Measurements from ENCODE around the gene CD151. TPM values are rescaled to one million over a fixed set of nuclear protein-coding genes. Genes with fewer than 3 reads are reported as not detected.

Gene CD151
- total and polyA plus RNA-seq, 9 donors, result 133 to 178 (median 147) TPM

DNA sequence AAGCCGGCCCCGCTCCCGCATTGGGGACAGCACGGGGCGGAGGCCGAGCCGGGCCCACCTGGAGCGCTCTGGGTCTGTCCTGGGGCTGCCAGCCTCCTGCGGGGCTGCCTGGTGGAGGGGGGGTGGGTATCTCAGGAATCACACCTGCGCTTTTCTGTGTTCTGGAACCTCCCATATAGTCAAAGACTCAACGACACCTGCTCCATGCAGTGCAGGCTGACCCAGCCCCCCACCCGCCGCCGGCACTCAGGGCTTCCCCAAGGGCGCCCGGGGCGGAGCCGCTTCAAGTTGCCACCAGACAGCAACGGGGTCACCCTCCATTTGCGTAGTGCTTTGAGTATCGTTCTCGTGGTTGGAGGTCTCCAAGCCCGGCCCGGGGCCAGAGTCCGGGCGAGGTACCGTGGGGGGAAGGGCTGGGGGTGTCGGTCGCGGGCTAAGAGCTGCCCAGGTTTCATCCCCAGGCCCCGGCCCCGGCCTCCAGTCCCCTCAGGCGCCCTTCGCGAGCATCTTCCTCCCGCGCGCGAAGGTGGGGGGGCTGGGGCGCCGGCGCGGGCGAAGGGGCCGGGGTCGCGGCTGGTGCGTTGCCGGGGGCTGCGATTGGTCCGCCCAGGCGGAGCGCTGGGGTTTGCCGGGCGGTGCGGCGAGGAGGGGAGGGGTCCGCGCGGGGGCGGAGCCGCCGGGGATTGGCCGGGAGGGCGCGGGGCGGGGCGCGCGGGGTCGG, 16.5 kb downstream of the CD151 start:
- H3K4me1 ChIP-seq (ENCODE audit: control insufficient read depth, insufficient read depth, low read length), result peaks cover 59% of the 10 kb centered on the region
- no peak for DNase-seq

DNA sequence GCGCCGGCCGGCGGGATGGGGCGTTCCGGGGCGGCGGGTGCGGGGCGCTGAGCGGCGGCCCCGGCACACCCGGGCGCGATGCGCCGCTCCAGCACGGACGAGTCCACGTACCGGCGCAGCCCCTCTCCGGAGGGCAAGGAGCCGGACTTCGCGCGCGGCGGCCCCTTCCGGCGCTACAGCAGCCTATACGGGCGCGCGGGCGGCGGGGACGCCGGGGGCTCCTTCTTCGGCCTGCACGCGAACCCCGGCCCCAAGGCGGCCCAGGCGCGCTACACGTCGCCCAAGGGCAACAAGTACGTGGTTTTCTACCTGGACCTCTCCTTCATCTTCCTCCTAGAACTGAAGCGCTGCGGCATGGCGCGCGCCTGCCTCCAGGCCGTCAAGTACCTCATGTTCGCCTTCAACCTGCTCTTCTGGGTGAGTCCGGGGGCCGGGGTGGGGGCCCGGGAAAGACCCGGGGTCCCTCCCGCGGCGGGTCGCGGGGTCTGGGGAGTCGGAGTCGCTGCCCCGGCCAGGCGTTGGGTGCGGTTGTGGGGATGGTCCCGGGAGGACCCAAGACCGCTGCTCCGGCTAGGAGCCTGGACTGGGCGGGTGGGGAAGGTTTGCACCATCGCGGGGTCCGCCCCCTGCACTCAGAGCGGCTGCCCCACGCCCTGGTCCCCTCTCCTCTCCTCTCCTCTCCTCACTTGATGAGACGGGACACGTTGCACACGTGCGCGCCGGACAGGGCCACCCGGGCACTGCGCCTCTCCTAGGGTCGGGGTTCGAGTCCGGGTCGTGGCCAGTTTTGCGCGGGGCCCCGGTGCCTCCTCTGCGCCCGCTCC, 17.4 kb downstream of the CD151 start:
- DNase-seq, result no peak
- Histone ChIP-seq H3K36me3 (ENCODE audit: control insufficient read depth, insufficient read depth, low read length) (peaks cover 2% of the 10 kb centered on the region), H3K4me1 (ENCODE audit: control insufficient read depth, insufficient read depth, low read length) (peaks cover 59% of the 10 kb centered on the region), H3K27me3 (ENCODE audit: control insufficient read depth, insufficient read depth, low read length) (peaks cover 21% of the 10 kb centered on the region), H3K27ac (ENCODE audit: low read length) (no peak overlapping the region), H3K9me3 (replicated peaks; ENCODE audit: control insufficient read depth, low read depth, low read length) (no peaks in the 10 kb centered on the region), H3K4me3 (ENCODE audit: low read length) (peak overlapping the region; percentile 34)
- 6% methylated on average over 91 of the region's 97 CpGs for WGBS (ENCODE audit: insufficient coverage)

More for the DNA sequence above, 16.5 kb downstream of the CD151 start:
- Histone ChIP-seq H3K4me3 (ENCODE audit: low read length) (peak overlapping the region; percentile 42), H3K27ac (ENCODE audit: low read length) (no peak overlapping the region), H3K36me3 (ENCODE audit: control insufficient read depth, insufficient read depth, low read length) (peaks cover 2% of the 10 kb centered on the region), H3K27me3 (ENCODE audit: control insufficient read depth, insufficient read depth, low read length) (peaks cover 21% of the 10 kb centered on the region), H3K9me3 (replicated peaks; ENCODE audit: control insufficient read depth, low read depth, low read length) (no peaks in the 10 kb centered on the region)
- WGBS (ENCODE audit: insufficient coverage), result 4% methylated on average over 60 of the region's 71 CpGs

DNA sequence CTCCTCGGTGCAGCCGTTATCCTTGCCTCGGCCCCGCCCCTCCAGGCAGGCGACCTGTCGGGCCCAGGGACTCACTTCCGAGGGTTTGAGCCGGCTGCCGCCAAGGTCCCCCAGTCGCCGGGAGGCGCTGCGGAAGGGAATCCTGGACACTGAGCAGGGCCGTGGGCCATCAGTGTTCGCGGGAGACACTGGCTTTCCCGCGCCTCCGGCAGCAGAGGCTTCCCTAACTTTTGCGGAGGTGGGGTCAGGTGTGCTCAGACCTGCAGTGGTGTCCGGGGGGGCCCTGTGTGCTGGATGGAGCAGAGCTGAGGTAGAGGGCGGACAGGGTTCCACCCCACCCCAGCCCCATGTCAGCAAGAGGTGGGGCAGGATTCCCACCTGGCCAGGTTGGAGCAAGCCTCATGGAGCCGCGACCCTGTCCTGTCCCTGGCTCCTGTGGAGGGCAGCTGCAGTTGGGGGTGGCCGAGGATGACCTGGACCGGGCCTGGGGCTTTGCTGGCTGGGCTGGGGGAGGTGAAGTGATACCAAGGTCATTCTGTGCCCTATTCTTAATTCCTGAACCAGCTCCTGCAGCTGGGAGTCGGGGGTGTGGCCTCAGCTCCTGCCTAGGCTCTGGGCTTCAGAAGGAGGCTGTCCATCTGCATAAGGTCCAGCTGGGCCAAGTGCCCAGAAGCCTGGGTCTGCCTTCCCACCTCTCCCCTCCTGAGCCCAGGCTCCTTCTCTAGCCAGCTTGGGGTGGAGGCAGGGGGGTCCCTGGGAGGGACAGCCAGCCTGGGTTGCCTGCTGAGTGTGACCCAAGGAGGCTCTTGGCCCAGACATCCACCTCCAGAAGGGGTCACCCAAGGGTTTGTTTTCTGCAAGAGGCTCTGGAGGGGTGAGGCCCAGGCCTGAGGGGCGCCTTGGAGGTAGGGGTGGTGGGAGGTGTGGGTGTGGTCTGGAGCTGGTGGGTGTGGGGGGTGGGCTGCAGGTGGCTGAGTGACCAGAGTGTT, 18.3 kb downstream of the CD151 start:
- H3K4me3 ChIP-seq (ENCODE audit: low read length), result peak overlapping the region; percentile 34
- peaks cover 21% of the 10 kb centered on the region for H3K27me3 ChIP-seq (ENCODE audit: control insufficient read depth, insufficient read depth, low read length)
- peaks cover 58% of the 10 kb centered on the region for H3K4me1 ChIP-seq (ENCODE audit: control insufficient read depth, insufficient read depth, low read length)
- H3K27ac ChIP-seq (ENCODE audit: low read length), result no peak overlapping the region
- WGBS (ENCODE audit: insufficient coverage), result 27% methylated on average over 26 of the region's 28 CpGs
- peaks cover 2% of the 10 kb centered on the region for H3K36me3 ChIP-seq (ENCODE audit: control insufficient read depth, insufficient read depth, low read length)
- H3K9me3 ChIP-seq (replicated peaks; ENCODE audit: control insufficient read depth, low read depth, low read length), result no peaks in the 10 kb centered on the region
- DNase-seq, result no peak

DNA sequence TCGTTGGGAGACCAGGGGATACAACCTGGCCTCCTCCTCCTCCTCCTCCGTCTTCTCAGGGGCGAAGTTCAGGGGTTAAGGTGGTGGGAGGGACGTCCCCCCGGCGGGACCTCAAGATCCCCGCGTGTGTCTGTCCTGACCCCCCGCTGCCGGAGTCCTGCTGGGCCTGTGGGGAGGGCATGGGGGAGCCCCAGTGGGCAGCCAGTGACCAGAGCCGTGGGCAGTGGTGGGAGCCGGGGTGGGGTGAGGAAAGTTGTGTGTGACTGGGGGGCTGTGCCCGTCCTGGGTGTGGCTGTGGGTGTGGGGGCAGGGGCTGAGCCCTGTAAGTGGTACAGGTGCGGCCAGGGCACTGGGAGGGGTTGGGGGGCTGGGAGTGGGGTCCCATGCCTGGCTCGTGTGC, 20.0 kb downstream of the CD151 start:
- H3K4me1 ChIP-seq (ENCODE audit: control insufficient read depth, insufficient read depth, low read length), result peaks cover 68% of the 10 kb centered on the region
- no peak overlapping the region for H3K27ac ChIP-seq (ENCODE audit: low read length)
- H3K27me3 ChIP-seq (ENCODE audit: control insufficient read depth, insufficient read depth, low read length), result peaks cover 21% of the 10 kb centered on the region
- 71% methylated on average over 8 of the region's 15 CpGs for WGBS (ENCODE audit: insufficient coverage)
- H3K4me3 ChIP-seq (ENCODE audit: low read length), result no peak overlapping the region
- no peaks in the 10 kb centered on the region for H3K9me3 ChIP-seq (replicated peaks; ENCODE audit: control insufficient read depth, low read depth, low read length)
- no peak for DNase-seq
- peaks cover 2% of the 10 kb centered on the region for H3K36me3 ChIP-seq (ENCODE audit: control insufficient read depth, insufficient read depth, low read length)

DNA sequence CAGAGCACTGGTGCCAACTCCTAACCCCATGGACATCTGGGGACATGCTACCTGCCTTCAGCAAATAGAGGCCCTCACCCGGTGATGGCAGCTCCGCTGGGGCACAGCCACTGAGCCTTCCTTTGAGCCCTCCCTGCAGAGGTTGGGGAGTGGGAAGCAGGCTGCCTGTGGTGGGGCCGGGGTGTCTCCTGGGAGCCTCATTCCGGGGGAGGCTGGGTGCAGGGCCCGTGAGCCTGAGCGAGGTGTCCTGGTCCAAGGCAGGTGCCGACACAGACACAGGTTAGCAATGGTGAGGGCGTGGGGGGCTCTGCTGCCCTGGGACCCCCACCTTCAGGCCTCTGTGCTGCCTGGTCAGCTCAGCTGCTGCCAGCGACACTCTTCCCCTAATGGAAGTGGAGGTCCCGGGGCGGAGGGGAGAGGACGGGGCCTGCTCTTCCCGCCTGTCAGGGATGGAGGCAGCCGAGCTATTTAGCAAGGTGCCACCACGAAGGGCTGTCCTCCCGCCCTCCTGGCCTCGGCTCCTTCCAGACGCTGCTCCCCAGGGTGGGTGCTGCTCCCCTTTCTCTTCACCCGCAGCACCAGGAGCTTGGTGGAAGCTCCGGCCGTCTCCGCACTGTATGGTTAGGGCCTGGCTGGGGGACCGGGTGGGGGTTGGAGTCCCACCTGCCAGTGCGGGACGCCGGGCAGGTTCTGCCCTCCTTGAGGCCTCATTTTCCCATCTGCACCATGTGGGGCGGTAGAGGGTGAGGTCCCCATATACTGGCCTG, 21.1 kb downstream of the CD151 start:
- Histone ChIP-seq H3K36me3 (ENCODE audit: control insufficient read depth, insufficient read depth, low read length) (peaks cover 2% of the 10 kb centered on the region), H3K27ac (ENCODE audit: low read length) (no peak overlapping the region), H3K4me3 (ENCODE audit: low read length) (no peak overlapping the region), H3K27me3 (ENCODE audit: control insufficient read depth, insufficient read depth, low read length) (peaks cover 16% of the 10 kb centered on the region), H3K9me3 (replicated peaks; ENCODE audit: control insufficient read depth, low read depth, low read length) (no peaks in the 10 kb centered on the region), H3K4me1 (ENCODE audit: control insufficient read depth, insufficient read depth, low read length) (peaks cover 63% of the 10 kb centered on the region)
- 77% methylated on average over 17 of the region's 27 CpGs for WGBS (ENCODE audit: insufficient coverage)
- no peak for DNase-seq

DNA sequence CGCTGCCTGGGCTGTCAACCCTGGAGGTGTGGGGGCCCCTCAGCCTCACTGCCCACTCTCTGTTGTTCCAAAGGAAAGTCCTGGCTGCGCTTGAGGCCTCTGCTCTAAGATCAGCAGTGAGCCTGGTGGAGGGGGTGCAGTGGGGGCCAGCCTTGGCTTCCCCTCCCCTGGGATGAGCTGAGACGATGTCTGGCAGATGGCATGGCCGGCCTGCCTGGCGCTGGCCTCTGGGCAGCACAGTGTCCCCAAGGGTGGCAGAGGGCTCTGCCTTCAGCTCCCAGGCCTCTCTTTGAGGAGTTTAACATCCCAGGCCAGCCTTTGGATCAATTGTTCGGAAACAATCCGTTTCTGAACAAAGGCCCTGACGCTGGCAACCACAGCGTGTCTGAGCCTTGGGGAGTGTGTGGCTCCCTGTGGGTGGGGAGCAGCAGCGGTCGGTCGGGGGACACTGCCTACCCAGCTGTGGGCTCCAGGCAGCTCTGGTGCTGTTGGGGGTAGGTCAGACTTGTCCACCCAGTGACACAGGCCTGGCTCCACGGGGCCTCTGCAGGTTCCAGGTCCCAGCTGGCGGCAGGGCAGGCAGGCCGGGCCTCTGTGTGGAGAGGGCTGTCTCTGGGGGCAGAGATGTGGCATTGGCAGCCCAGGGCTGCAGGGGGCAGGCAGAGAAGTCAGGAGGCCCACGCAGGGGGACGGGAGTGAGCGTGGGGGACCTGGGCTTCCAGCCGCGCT, 22.0 kb downstream of the CD151 start:
- Histone ChIP-seq H3K4me1 (ENCODE audit: control insufficient read depth, insufficient read depth, low read length) (peaks cover 66% of the 10 kb centered on the region), H3K27me3 (ENCODE audit: control insufficient read depth, insufficient read depth, low read length) (peaks cover 11% of the 10 kb centered on the region), H3K9me3 (replicated peaks; ENCODE audit: control insufficient read depth, low read depth, low read length) (no peaks in the 10 kb centered on the region), H3K27ac (ENCODE audit: low read length) (no peak overlapping the region), H3K4me3 (ENCODE audit: low read length) (no peak overlapping the region), H3K36me3 (ENCODE audit: control insufficient read depth, insufficient read depth, low read length) (peaks cover 2% of the 10 kb centered on the region)
- DNase-seq, result no peak
- 55% methylated on average over 17 of the region's 20 CpGs for WGBS (ENCODE audit: insufficient coverage)

DNA sequence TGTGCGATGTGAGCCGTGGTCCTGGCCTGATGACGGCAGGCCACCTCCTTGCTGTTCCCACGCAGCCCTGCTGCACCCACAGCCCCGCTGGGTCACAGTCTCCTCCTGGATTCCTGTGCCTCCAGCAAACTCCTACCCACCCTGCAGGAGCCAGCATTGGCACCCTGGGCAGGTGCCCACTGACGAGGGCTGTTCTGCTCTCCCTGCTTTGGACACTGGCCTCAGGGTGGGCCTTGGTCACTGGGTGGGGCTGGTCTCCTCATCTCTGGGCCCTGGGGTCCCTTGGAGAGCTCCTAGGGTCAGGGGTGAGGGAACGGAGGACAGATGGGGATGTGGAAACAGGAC, 22.6 kb downstream of the CD151 start:
- H3K4me1 ChIP-seq (ENCODE audit: control insufficient read depth, insufficient read depth, low read length), result peaks cover 68% of the 10 kb centered on the region
- H3K4me3 ChIP-seq (ENCODE audit: low read length), result no peak overlapping the region
- no peak overlapping the region for H3K27ac ChIP-seq (ENCODE audit: low read length)
- WGBS (ENCODE audit: insufficient coverage), result 67% methylated on average over 6 of the region's 7 CpGs
- no peak for DNase-seq
- H3K9me3 ChIP-seq (replicated peaks; ENCODE audit: control insufficient read depth, low read depth, low read length), result no peaks in the 10 kb centered on the region
- H3K27me3 ChIP-seq (ENCODE audit: control insufficient read depth, insufficient read depth, low read length), result peaks cover 8% of the 10 kb centered on the region
- H3K36me3 ChIP-seq (ENCODE audit: control insufficient read depth, insufficient read depth, low read length), result peaks cover 2% of the 10 kb centered on the region

DNA sequence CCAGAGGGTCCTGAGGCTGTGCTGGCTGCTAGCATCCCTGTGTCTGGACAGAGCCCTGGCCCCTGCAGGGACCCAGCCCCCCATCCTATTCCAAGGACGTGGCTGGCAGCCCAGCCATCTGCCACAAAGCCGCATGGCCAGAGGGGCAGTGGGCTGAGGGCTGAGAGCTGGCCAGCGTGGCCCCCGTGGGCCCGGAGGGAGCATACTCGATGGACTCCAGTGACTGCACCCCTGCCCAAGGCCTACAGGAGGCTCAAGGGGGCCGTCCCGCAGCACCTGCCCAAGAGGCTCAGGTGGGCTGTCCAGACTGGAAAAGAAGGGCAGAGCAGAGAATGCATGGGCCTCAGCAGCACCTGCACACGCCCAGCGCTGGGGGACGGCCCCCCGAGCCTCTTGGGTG, 23.0 kb downstream of the CD151 start:
- 71% methylated on average over 12 of the region's 12 CpGs for WGBS (ENCODE audit: insufficient coverage)
- peaks cover 3% of the 10 kb centered on the region for H3K27me3 ChIP-seq (ENCODE audit: control insufficient read depth, insufficient read depth, low read length)
- peaks cover 2% of the 10 kb centered on the region for H3K36me3 ChIP-seq (ENCODE audit: control insufficient read depth, insufficient read depth, low read length)
- peaks cover 67% of the 10 kb centered on the region for H3K4me1 ChIP-seq (ENCODE audit: control insufficient read depth, insufficient read depth, low read length)
- no peak for DNase-seq
- no peak overlapping the region for H3K4me3 ChIP-seq (ENCODE audit: low read length)
- H3K27ac ChIP-seq (ENCODE audit: low read length), result no peak overlapping the region
- H3K9me3 ChIP-seq (replicated peaks; ENCODE audit: control insufficient read depth, low read depth, low read length), result no peaks in the 10 kb centered on the region

DNA sequence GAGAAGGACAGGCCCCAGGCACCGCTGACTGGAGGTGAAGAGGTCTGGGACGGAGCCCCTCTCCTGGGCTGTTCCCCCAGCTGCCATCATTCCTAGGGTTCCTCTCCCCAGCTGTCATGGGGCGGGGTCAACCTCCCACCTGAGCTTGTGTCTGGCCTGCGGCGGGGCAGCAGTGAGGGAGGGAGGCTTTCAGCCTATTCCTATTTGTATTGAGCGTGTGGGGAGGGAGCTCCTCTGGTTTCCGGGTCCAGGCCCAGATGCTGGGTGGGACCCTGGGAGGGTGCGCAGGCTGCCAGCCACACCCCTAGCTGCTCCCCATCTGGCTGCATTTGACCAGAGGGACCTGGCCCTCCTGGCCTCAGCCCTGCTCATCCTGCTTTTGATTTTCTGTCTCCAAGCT, 23.6 kb downstream of the CD151 start:
- H3K4me3 ChIP-seq (ENCODE audit: low read length), result no peak overlapping the region
- peaks cover 61% of the 10 kb centered on the region for H3K4me1 ChIP-seq (ENCODE audit: control insufficient read depth, insufficient read depth, low read length)
- WGBS (ENCODE audit: insufficient coverage), result 31% methylated on average over 2 of the region's 8 CpGs
- no peaks in the 10 kb centered on the region for H3K27me3 ChIP-seq (ENCODE audit: control insufficient read depth, insufficient read depth, low read length)
- H3K36me3 ChIP-seq (ENCODE audit: control insufficient read depth, insufficient read depth, low read length), result peaks cover 2% of the 10 kb centered on the region
- no peak overlapping the region for H3K27ac ChIP-seq (ENCODE audit: low read length)
- H3K9me3 ChIP-seq (replicated peaks; ENCODE audit: control insufficient read depth, low read depth, low read length), result no peaks in the 10 kb centered on the region
- no peak for DNase-seq
